Keratinocyte (primary cell): Measurements from ENCODE around the gene ANKRD55. TPM values are rescaled to one million over a fixed set of nuclear protein-coding genes. Genes with fewer than 3 reads are reported as not detected.

Source experiments
- DNase-seq: peaks from one replicate; pipeline ENCODE4 v3.0.0-alpha.2; 2011; ENCODE audit warnings: low read depth, missing footprints, low spot score
- FAIRE-seq: peaks from 2 replicates; lab custom pipeline; 2011; peaks lifted over from hg19 to GRCh38; lab: Jason Lieb, UNC
- H2AFZ ChIP-seq: 2 replicates; pipeline ENCODE4 v1.6.0; 2012; ENCODE audit warnings: low read length, control low read depth, inconsistent platforms; ENCODE audit not compliant: control insufficient read depth
- H3K27ac ChIP-seq: 2 replicates; pipeline ENCODE4 v1.5.1; 2011; ENCODE audit warnings: low read length; ENCODE audit not compliant: control insufficient read depth, insufficient read depth
- H3K27me3 ChIP-seq: 3 replicates; pipeline ENCODE4 v1.6.0; 2011; ENCODE audit warnings: low read length; ENCODE audit not compliant: control insufficient read depth, insufficient read depth; ENCODE audit errors: extremely low read depth
- H3K36me3 ChIP-seq, 2 experiments: 2 replicates in 1 of 2; 3 replicates in 1 of 2; pipeline ENCODE4 v1.5.1; 2011; ENCODE audit warnings: low read length in 2 of 2, mild to moderate bottlenecking in 1 of 2; ENCODE audit not compliant: control insufficient read depth in 2 of 2, insufficient read depth in 2 of 2; ENCODE audit errors: extremely low read depth in 1 of 2
- H3K4me1 ChIP-seq: 3 replicates; pipeline ENCODE4 v1.5.1; 2011; ENCODE audit warnings: low read length; ENCODE audit not compliant: control insufficient read depth, insufficient read depth; ENCODE audit errors: extremely low read depth
- H3K4me2 ChIP-seq: 3 replicates; pipeline ENCODE4 v1.6.0; 2011; ENCODE audit warnings: low read depth, low read length; ENCODE audit not compliant: control insufficient read depth, insufficient read depth; ENCODE audit errors: extremely low read depth
- H3K4me3 ChIP-seq, 3 experiments: fragments of 200-600 bp in 1 of 3; sonication (generic) in 1 of 3; 2 replicates in 2 of 3; 3 replicates in 1 of 3; pipeline ENCODE4 v1.5.1; 2011 to 2016; ENCODE audit warnings: low read length in 3 of 3, mild to moderate bottlenecking in 3 of 3, control low read depth in 2 of 3, inconsistent platforms in 1 of 3, low read depth in 1 of 3, mixed read lengths in 1 of 3, mixed run types in 1 of 3, moderate library complexity in 1 of 3; ENCODE audit not compliant: control insufficient read depth in 2 of 3, insufficient read depth in 2 of 3; ENCODE audit errors: extremely low read depth in 1 of 3
- H3K79me2 ChIP-seq: 2 replicates; pipeline ENCODE4 v1.6.0; 2012; ENCODE audit warnings: low read length; ENCODE audit not compliant: control insufficient read depth, insufficient read depth
- H3K9ac ChIP-seq: 3 replicates; pipeline ENCODE4 v1.6.0; 2011; ENCODE audit warnings: low read length; ENCODE audit not compliant: control insufficient read depth, insufficient read depth; ENCODE audit errors: extremely low read depth
- H3K9me1 ChIP-seq: 3 replicates; pipeline ENCODE4 v1.6.0; 2011; ENCODE audit warnings: low read length; ENCODE audit not compliant: control insufficient read depth, insufficient read depth; ENCODE audit errors: extremely low read depth
- H3K9me3 ChIP-seq: 2 replicates; pipeline ENCODE4 v1.5.1; 2012; ENCODE audit warnings: low read depth, low read length; ENCODE audit not compliant: control insufficient read depth
- H4K20me1 ChIP-seq: 3 replicates; pipeline ENCODE4 v1.6.0; 2011; ENCODE audit warnings: low read length; ENCODE audit not compliant: control insufficient read depth, insufficient read depth; ENCODE audit errors: extremely low read depth
- EZH2 ChIP-seq: IDR thresholded peaks from one replicate; pipeline ENCODE4 v1.6.1; 2012; ENCODE audit warnings: inconsistent platforms, mild to moderate bottlenecking, low read length, moderate library complexity
- dilution Hi-C: fragments of 300-500 bp; cut with MboI; formaldehyde crosslinking; loops from one replicate; pipeline ENCODE4 v1.7.0; 2020; ENCODE audit warnings: low sequenced_read_pairs; ENCODE audit not compliant: extremely low pct_ligation_motif_present
- polyA plus RNA-seq, 5 experiments: library from polyadenylated mRNA; depleted of rRNA in 3 of 5; stranded (reverse) in 3 of 5; stranded (forward) in 1 of 5; unstranded in 1 of 5; fragments of >200 nt; gene quantifications; 1 replicate in 1 of 5; 2 replicates in 3 of 5; 3 replicates in 1 of 5; pipeline versions ENCODE4 v1.2.1 to v1.2.3, GENCODE V29; 2011 to 2012; ENCODE audit warnings: missing spikeins in 2 of 5, low read depth in 1 of 5, low replicate concordance in 1 of 5
- TF ChIP-seq, protein P1 (sequence below), 3 experiments: IDR thresholded peaks in 1 of 3; conservative IDR thresholded peaks in 1 of 3; optimal IDR thresholded peaks in 1 of 3; 2 replicates in 2 of 3; 3 replicates in 1 of 3; pipeline versions ENCODE3 to v1.5.1; 2011; ENCODE audit warnings: low read length in 3 of 3, mild to moderate bottlenecking in 3 of 3, moderate library complexity in 2 of 3, control low read depth in 1 of 3, inconsistent platforms in 1 of 3; ENCODE audit not compliant: insufficient read depth in 2 of 3; ENCODE audit errors: extremely low read depth in 1 of 3

Gene ANKRD55
- polyA plus RNA-seq, 1 donor (not counting 4 experiments of a cell fraction or from before 2014, with no cell fraction given), result not detected

DNA sequence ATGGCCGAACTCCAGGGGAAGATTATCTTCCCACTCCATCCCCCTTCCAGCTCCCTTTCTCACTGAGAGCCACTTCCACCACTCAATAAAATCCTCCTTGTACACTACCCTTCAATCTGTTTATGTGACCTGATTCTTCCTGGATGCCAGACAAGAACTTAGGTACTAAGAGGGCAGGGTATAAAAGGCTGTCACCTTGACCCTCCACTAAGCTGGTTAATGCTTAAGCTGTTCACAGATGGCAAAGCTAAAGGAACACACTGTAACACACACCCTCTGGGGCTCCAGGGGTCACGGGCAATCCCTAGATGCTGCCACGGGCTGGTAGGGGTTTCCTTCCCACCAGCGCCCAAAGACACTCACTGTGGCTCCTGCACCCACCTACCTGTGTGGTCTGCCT, 179.8 kb downstream of the ANKRD55 start:
- no peaks in the 10 kb centered on the region for H3K36me3 ChIP-seq
- DNase-seq (no peak), FAIRE-seq (no peak)
- H3K9ac ChIP-seq, result no peak overlapping the region
- H2AFZ ChIP-seq, result no peak overlapping the region
- dilution Hi-C loops, result no loop called here
- TF ChIP-seq EZH2, result no peak
- TF ChIP-seq, protein P1, sequence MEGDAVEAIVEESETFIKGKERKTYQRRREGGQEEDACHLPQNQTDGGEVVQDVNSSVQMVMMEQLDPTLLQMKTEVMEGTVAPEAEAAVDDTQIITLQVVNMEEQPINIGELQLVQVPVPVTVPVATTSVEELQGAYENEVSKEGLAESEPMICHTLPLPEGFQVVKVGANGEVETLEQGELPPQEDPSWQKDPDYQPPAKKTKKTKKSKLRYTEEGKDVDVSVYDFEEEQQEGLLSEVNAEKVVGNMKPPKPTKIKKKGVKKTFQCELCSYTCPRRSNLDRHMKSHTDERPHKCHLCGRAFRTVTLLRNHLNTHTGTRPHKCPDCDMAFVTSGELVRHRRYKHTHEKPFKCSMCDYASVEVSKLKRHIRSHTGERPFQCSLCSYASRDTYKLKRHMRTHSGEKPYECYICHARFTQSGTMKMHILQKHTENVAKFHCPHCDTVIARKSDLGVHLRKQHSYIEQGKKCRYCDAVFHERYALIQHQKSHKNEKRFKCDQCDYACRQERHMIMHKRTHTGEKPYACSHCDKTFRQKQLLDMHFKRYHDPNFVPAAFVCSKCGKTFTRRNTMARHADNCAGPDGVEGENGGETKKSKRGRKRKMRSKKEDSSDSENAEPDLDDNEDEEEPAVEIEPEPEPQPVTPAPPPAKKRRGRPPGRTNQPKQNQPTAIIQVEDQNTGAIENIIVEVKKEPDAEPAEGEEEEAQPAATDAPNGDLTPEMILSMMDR (optimal IDR thresholded peaks at IDR 0.05 in 1 of 3, IDR thresholded peaks at IDR 0.05 in 1 of 3, conservative IDR thresholded peaks at IDR 0.05 in 1 of 3; ENCODE audit: extremely low read depth in 1 of 3, insufficient read depth in 2 of 3, low read length in 3 of 3), result no peak
- no peaks in the 10 kb centered on the region for H3K4me1 ChIP-seq
- no peaks in the 10 kb centered on the region for H3K79me2 ChIP-seq
- H3K9me3 ChIP-seq, result peaks cover 2% of the 10 kb centered on the region
- H3K4me2 ChIP-seq, result no peak overlapping the region
- H3K27ac ChIP-seq, result no peak overlapping the region
- no peak overlapping the region for H3K4me3 ChIP-seq
- H4K20me1 ChIP-seq, result no peaks in the 10 kb centered on the region
- peaks cover 26% of the 10 kb centered on the region for H3K27me3 ChIP-seq
- H3K9me1 ChIP-seq, result no peaks in the 10 kb centered on the region

DNA sequence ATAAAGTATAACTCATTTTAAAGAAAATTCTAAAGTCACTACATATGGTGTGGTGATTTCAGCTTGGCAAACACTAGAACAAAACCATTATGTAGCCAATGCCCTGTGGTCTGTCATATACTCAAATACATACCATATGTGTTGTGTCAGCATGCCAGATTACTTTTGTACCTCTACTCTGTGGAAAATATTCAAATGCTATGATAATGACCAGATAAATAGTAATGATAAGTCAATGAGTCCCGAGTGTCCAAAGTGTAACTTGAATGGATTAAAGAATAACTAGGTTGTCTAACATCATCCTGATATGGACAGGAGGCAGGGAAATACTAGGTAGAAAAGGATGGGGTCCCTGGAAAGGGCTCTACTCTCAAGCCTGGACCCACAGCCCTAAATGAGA, 180.4 kb downstream of the ANKRD55 start:
- Histone ChIP-seq H3K27me3 (peaks cover 29% of the 10 kb centered on the region), H3K9me1 (no peaks in the 10 kb centered on the region), H3K9ac (no peak overlapping the region), H3K4me1 (no peaks in the 10 kb centered on the region), H4K20me1 (no peaks in the 10 kb centered on the region), H3K36me3 (no peaks in the 10 kb centered on the region), H3K4me3 (no peak overlapping the region), H3K9me3 (peaks cover 2% of the 10 kb centered on the region), H3K27ac (no peak overlapping the region), H2AFZ (no peak overlapping the region), H3K4me2 (no peak overlapping the region), H3K79me2 (no peaks in the 10 kb centered on the region)
- no peak for FAIRE-seq
- TF ChIP-seq, protein P1 (optimal IDR thresholded peaks at IDR 0.05 in 1 of 3, IDR thresholded peaks at IDR 0.05 in 1 of 3, conservative IDR thresholded peaks at IDR 0.05 in 1 of 3; ENCODE audit: extremely low read depth in 1 of 3, insufficient read depth in 2 of 3, low read length in 3 of 3), result no peak
- no peak for TF ChIP-seq EZH2
- dilution Hi-C loops, result no loop called here
- no peak for DNase-seq
